HepG2 (cell line): ENCODE measurements around the gene ZFR. TPM values are rescaled to one million over a fixed set of nuclear protein-coding genes. Genes with fewer than 3 reads are reported as not detected.
A peak's percentile ranks its signal among the peaks of the same experiment; 100 is the strongest.

Experiments used
- AFF4 ChIP-seq: sonication (generic); formaldehyde crosslinking; IDR thresholded peaks from 2 replicates; pipeline ENCODE4 v1.4.0; 2020; ENCODE audit warnings: missing genetic modification reagents
- ATF7-NPFF ChIP-seq: sonication (generic); formaldehyde crosslinking; IDR thresholded peaks from 2 replicates; pipeline ENCODE4 v1.8.1; 2023; ENCODE audit warnings: mild to moderate bottlenecking, low read depth, missing genetic modification reagents, moderate library complexity
- FOXA3 ChIP-seq: IDR thresholded peaks from 2 replicates; pipeline ENCODE4 v1.6.1; 2016; ENCODE audit warnings: missing genetic modification reagents, missing compliant biosample characterization
- HMGXB4 ChIP-seq, 2 experiments: sonication (generic) in 1 of 2; formaldehyde crosslinking in 1 of 2; IDR thresholded peaks; 2 replicates each; pipeline versions ENCODE4 v1.4.0 to v1.6.1; 2018 to 2020; ENCODE audit warnings: missing genetic modification reagents in 2 of 2, borderline replicate concordance in 1 of 2, low read depth in 1 of 2, mild to moderate bottlenecking in 1 of 2, missing biosample characterization in 1 of 2
- HNF4A ChIP-seq: sonication (generic); formaldehyde crosslinking; IDR thresholded peaks from 2 replicates; pipeline ENCODE4 v1.4.0; 2020; ENCODE audit warnings: missing genetic modification reagents
- KDM1A ChIP-seq: IDR thresholded peaks from 2 replicates; pipeline ENCODE4 v1.6.1; 2016; ENCODE audit warnings: missing compliant biosample characterization
- KDM5B ChIP-seq: sonication (generic); formaldehyde crosslinking; IDR thresholded peaks from 2 replicates; pipeline ENCODE4 v1.4.0; 2020; ENCODE audit warnings: missing genetic modification reagents, mild to moderate bottlenecking, borderline replicate concordance
- MED1 ChIP-seq: sonication (generic); formaldehyde crosslinking; IDR thresholded peaks from 2 replicates; pipeline ENCODE4 v1.4.0; 2020; ENCODE audit warnings: missing genetic modification reagents
- PBX3 ChIP-seq: sonication (generic); formaldehyde crosslinking; IDR thresholded peaks from 2 replicates; pipeline ENCODE4 v1.8.1; 2023; ENCODE audit warnings: missing genetic modification reagents, inconsistent platforms, borderline replicate concordance
- PHF21A ChIP-seq: sonication (generic); formaldehyde crosslinking; IDR thresholded peaks from 2 replicates; pipeline ENCODE4 v1.5.0; 2020; ENCODE audit warnings: mild to moderate bottlenecking, missing genetic modification reagents
- RBAK ChIP-seq: sonication (generic); formaldehyde crosslinking; IDR thresholded peaks from 2 replicates; pipeline ENCODE4 v1.5.1; 2020; ENCODE audit warnings: mild to moderate bottlenecking, missing genetic modification reagents
- RCOR2 ChIP-seq: IDR thresholded peaks from 2 replicates; pipeline ENCODE4 v1.6.1; 2016; ENCODE audit warnings: missing biosample characterization, missing genetic modification reagents
- SALL1 ChIP-seq: sonication (generic); formaldehyde crosslinking; IDR thresholded peaks from 2 replicates; pipeline ENCODE4 v1.8.0; 2022; ENCODE audit warnings: mild to moderate bottlenecking, missing genetic modification reagents
- SOX13 ChIP-seq, 3 experiments: fragments of 450-650 bp in 1 of 3; sonication (generic) in 1 of 3; formaldehyde crosslinking in 1 of 3; IDR thresholded peaks in 2 of 3; conservative IDR thresholded peaks in 1 of 3; 2 replicates each; pipeline versions ENCODE4 v1.5.0 to v1.6.1; 2016 to 2020; ENCODE audit warnings: antibody characterized with exemption in 1 of 3, mild to moderate bottlenecking in 1 of 3, missing compliant biosample characterization in 1 of 3, missing genetic modification reagents in 1 of 3, moderate library complexity in 1 of 3
- ZNF609 ChIP-seq: sonication (generic); formaldehyde crosslinking; IDR thresholded peaks from 2 replicates; pipeline ENCODE4 v1.4.0; 2020; ENCODE audit warnings: mild to moderate bottlenecking, missing genetic modification reagents, borderline replicate concordance
- polyA plus RNA-seq, 8 experiments: library from polyadenylated mRNA; depleted of rRNA in 3 of 8; stranded (reverse) in 7 of 8; unstranded in 1 of 8; fragments of >200 nt; fragmentation: Illumina TruSeq in 4 of 8; extraction: Trizol in 4 of 8; gene quantifications; 2 replicates each; pipeline versions ENCODE4 v1.2.1 to v1.2.3, GENCODE V29; 2011 to 2016; ENCODE audit warnings: low read depth in 4 of 8, missing spikeins in 1 of 8, mixed read lengths in 1 of 8; ENCODE audit not compliant: insufficient read depth in 1 of 8
- total RNA-seq, 5 experiments: library from RNA; depleted of rRNA; stranded (reverse); fragments of >200 nt; fragmentation: Illumina TruSeq; extraction: Trizol; gene quantifications; 2 replicates each; pipeline ENCODE4 v1.2.3, GENCODE V29; 2016; ENCODE audit warnings: low read depth in 1 of 5

Gene ZFR
- total and polyA plus RNA-seq, 2 of the 13 experiments (the other 11 are each of a cell fraction or from before 2014, with no cell fraction given) = 89.0 to 92.8 TPM

GRCh38 chr5:32329395-32329834 lies 115.1 kb downstream of the ZFR start (continued):
- TF ChIP-seq RCOR2 (peak; percentile 81; the same call in 1 of the 2 replicates), HNF4A (0 out of 2 replicates have a peak, but pooled peaks have one; percentile 17), SALL1 (CRISPR knock-in tag) (peak; percentile 34; the same call in 1 of the 2 replicates), PBX3 (no peak), KDM1A (peak; percentile 84), ZNF609 (CRISPR knock-in tag) (peak; percentile 24; the same call in 1 of the 2 replicates), SOX13 (IDR thresholded peaks at IDR 0.05) (no peak), SOX13 (CRISPR knock-in tag; conservative IDR thresholded peaks at IDR 0.05 in 1 of 2, IDR thresholded peaks at IDR 0.05 in 1 of 2) (peak in 1 of 2 experiments; percentile 42; a peak in 1 of 4 replicates), RBAK (CRISPR knock-in tag) (no peak), MED1 (CRISPR knock-in tag) (peak; percentile 41; the same call in 1 of the 2 replicates), AFF4 (no peak), KDM5B (CRISPR knock-in tag) (peak; percentile 41; the same call in 1 of the 2 replicates), PHF21A (CRISPR knock-in tag) (0 out of 2 replicates have a peak, but pooled peaks have one; percentile 40), FOXA3 (CRISPR knock-in tag) (peak; percentile 8; the same call in 1 of the 2 replicates), ATF7-NPFF (CRISPR knock-in tag) (no peak), HMGXB4 (CRISPR knock-in tag; IDR thresholded peaks at IDR 0.05; ENCODE audit: borderline replicate concordance in 1 of 2, low read depth in 1 of 2) (peak; percentile 46 to 64; a peak in 1 of 4 replicates)
